K562 (cell line): Measurements from ENCODE around the gene UGT8. TPM values are rescaled to one million over a fixed set of nuclear protein-coding genes. Genes with fewer than 3 reads are reported as not detected.

Experiments
- ATAC-seq: fragments of 200-7000 bp; cut with Tn5 transposase; 3 replicates; pipeline ENCODE4 v1.9.1; 2020; ENCODE audit warnings: moderate library complexity
- BruUV-seq: library from RNA; stranded (reverse); fragments of 400-500 nt; replicated peaks from 2 replicates; lab custom pipeline; 2021; lab: Mats Ljungman, UMichigan
- CTCF ChIA-PET: fragments of 300-600 bp; formaldehyde crosslinking; extraction: SDS; loops from one replicate; lab custom pipeline; 2021; ENCODE audit warnings: low intra/inter-chr PET ratio; lab: Yijun Ruan, JAX
- POLR2A ChIA-PET: fragments of 300-600, 350-650 bp; sonication (Branson Sonifier 250); formaldehyde crosslinking; extraction: SDS; loops from one replicate; lab custom pipeline; 2021; ENCODE audit warnings: antibody characterized with exemption, inconsistent platforms; lab: Yijun Ruan, JAX
- DNase-seq, 4 experiments: peaks; one replicate each; pipeline versions ENCODE4 v3.0.0 to v3.0.0-alpha.2; 2011 to 2018; ENCODE audit warnings: low spot score in 3 of 4, mixed read lengths in 3 of 4; ENCODE audit errors: extremely low read depth in 1 of 4
- FAIRE-seq: peaks from 2 replicates; lab custom pipeline; 2011; peaks lifted over from hg19 to GRCh38; lab: Jason Lieb, UNC
- H2AFZ ChIP-seq: 2 replicates; pipeline ENCODE4 v1.6.0; 2011; ENCODE audit warnings: low read depth, low read length, control low read depth, inconsistent platforms
- H3K27ac ChIP-seq: fragments of 200-600 bp; 3 replicates; pipeline ENCODE4 v1.8.0; 2011; ENCODE audit warnings: low read depth, mild to moderate bottlenecking, control low read depth, inconsistent platforms, low read length, moderate library complexity, mixed read lengths; ENCODE audit errors: extremely low read depth
- H3K27me3 ChIP-seq, 2 experiments: fragments of 300-600 bp in 1 of 2; 2 replicates in 1 of 2; 3 replicates in 1 of 2; pipeline versions ENCODE4 v1.6.0 to v1.8.0; 2011; ENCODE audit warnings: inconsistent platforms in 2 of 2, low read length in 2 of 2, mild to moderate bottlenecking in 1 of 2, mixed read lengths in 1 of 2, moderate library complexity in 1 of 2; ENCODE audit not compliant: control insufficient read depth in 2 of 2, insufficient read depth in 2 of 2
- H3K36me3 ChIP-seq: fragments of 300-600 bp; 3 replicates; pipeline ENCODE4 v1.8.0; 2011; ENCODE audit warnings: mild to moderate bottlenecking, low read length, inconsistent platforms; ENCODE audit not compliant: control insufficient read depth, insufficient read depth
- H3K4me1 ChIP-seq, 2 experiments: fragments of 200-600 bp in 1 of 2; replicated peaks in 1 of 2; 2 replicates in 1 of 2; 3 replicates in 1 of 2; pipeline versions ENCODE4 v1.5.1 to v1.8.0; 2011; ENCODE audit warnings: inconsistent platforms in 2 of 2, low read length in 2 of 2, mild to moderate bottlenecking in 1 of 2, mixed read lengths in 1 of 2, moderate library complexity in 1 of 2; ENCODE audit not compliant: control insufficient read depth in 2 of 2, insufficient read depth in 2 of 2
- H3K4me2 ChIP-seq: 2 replicates; pipeline ENCODE4 v1.6.1; 2011; ENCODE audit warnings: low read length, control low read depth, inconsistent platforms, mixed read lengths; ENCODE audit not compliant: insufficient read depth
- H3K4me3 ChIP-seq: fragments of 200-600 bp; sonication (generic), shearing (Covaris generic); 2 replicates; pipeline ENCODE4 v1.5.1; 2016; ENCODE audit warnings: control low read depth, inconsistent platforms
- H3K79me2 ChIP-seq: fragments of 200-600 bp; 3 replicates; pipeline ENCODE4 v1.8.0; 2011; ENCODE audit warnings: low read length, inconsistent platforms; ENCODE audit not compliant: control insufficient read depth, insufficient read depth
- H3K9ac ChIP-seq, 2 experiments: 2 replicates each; pipeline versions ENCODE4 v1.6.0 to v1.6.1; 2011; ENCODE audit warnings: low read depth in 2 of 2, low read length in 2 of 2, control low read depth in 1 of 2, inconsistent platforms in 1 of 2, mild to moderate bottlenecking in 1 of 2, mixed read lengths in 1 of 2; ENCODE audit not compliant: insufficient read depth in 1 of 2
- H3K9me1 ChIP-seq: one replicate; pipeline ENCODE4 v1.6.0; 2011; ENCODE audit warnings: inconsistent platforms, mild to moderate bottlenecking, low read length, moderate library complexity; ENCODE audit not compliant: control insufficient read depth, insufficient read depth
- H3K9me3 ChIP-seq: replicated peaks from 2 replicates; pipeline ENCODE4 v1.5.1; 2011; ENCODE audit warnings: low read depth, low read length, inconsistent platforms; ENCODE audit not compliant: control insufficient read depth, insufficient read depth
- H4K20me1 ChIP-seq: replicated peaks from 2 replicates; pipeline ENCODE4 v1.6.1; 2011; ENCODE audit warnings: low read length, inconsistent platforms, mixed read lengths; ENCODE audit not compliant: control insufficient read depth, insufficient read depth
- E2F1 ChIP-seq: sonication (generic); formaldehyde crosslinking; IDR thresholded peaks from 2 replicates; pipeline ENCODE4 v1.8.1; 2023; ENCODE audit warnings: mild to moderate bottlenecking, missing genetic modification reagents, moderate library complexity
- ETV5 ChIP-seq: sonication (generic); formaldehyde crosslinking; IDR thresholded peaks from 2 replicates; pipeline ENCODE4 v1.4.0; 2020; ENCODE audit warnings: low read depth, mild to moderate bottlenecking, missing genetic modification reagents
- GTF3C2 ChIP-seq: IDR thresholded peaks from 3 replicates; pipeline ENCODE4 v1.6.1; 2011; ENCODE audit warnings: borderline replicate concordance, mild to moderate bottlenecking, moderate library complexity; ENCODE audit not compliant: insufficient read length; ENCODE audit errors: extremely low read depth
- HDAC6 ChIP-seq: IDR thresholded peaks from 2 replicates; pipeline ENCODE4 v1.6.1; 2012; ENCODE audit warnings: low read depth, mild to moderate bottlenecking, control low read depth, inconsistent platforms, low read length, moderate library complexity
- HNRNPH1 ChIP-seq: fragments of 200-400 bp; formaldehyde crosslinking; optimal IDR thresholded peaks from 2 replicates; pipeline ENCODE3; 2017; ENCODE audit warnings: low read depth, mild to moderate bottlenecking, low read length, moderate library complexity
- IRF1 ChIP-seq: sonication (generic); formaldehyde crosslinking; IDR thresholded peaks from 2 replicates; pipeline ENCODE4 v1.8.0; 2022; ENCODE audit warnings: missing genetic modification reagents, mild to moderate bottlenecking, borderline replicate concordance
- MEF2A ChIP-seq: IDR thresholded peaks from 2 replicates; pipeline ENCODE4 v1.6.1; 2011; ENCODE audit warnings: low read depth, mild to moderate bottlenecking, low read length, moderate library complexity; ENCODE audit not compliant: control insufficient read depth
- NR3C1 ChIP-seq: sonication (generic); formaldehyde crosslinking; IDR thresholded peaks from 2 replicates; pipeline ENCODE4 v1.8.1; 2022; ENCODE audit warnings: missing genetic modification reagents
- RBM15 ChIP-seq: fragments of 200-400 bp; formaldehyde crosslinking; IDR thresholded peaks from 2 replicates; pipeline ENCODE4 v1.6.1; 2018; ENCODE audit warnings: mild to moderate bottlenecking, low read length, moderate library complexity; ENCODE audit not compliant: insufficient read depth
- SIN3A ChIP-seq, 2 experiments: fragments of 150-350 bp in 1 of 2; IDR thresholded peaks; 2 replicates each; pipeline ENCODE4 v1.6.1; 2011 to 2016; ENCODE audit warnings: borderline replicate concordance in 2 of 2, low read depth in 2 of 2, low read length in 2 of 2, mild to moderate bottlenecking in 2 of 2, moderate library complexity in 2 of 2; ENCODE audit not compliant: control insufficient read depth in 1 of 2
- SOX6 ChIP-seq: fragments of 450-650 bp; IDR thresholded peaks from 2 replicates; pipeline ENCODE4 v1.6.1; 2014; ENCODE audit warnings: mild to moderate bottlenecking
- ZNF121 ChIP-seq: sonication (generic); formaldehyde crosslinking; conservative IDR thresholded peaks from 2 replicates; pipeline ENCODE4 v1.8.0; 2022; ENCODE audit warnings: missing genetic modification reagents
- ZSCAN29 ChIP-seq: fragments of 450-650 bp; IDR thresholded peaks from 2 replicates; pipeline ENCODE4 v1.6.1; 2017
- WGBS: fragments of 100-300 bp; shearing (Covaris generic); methylation state at CpG from one replicate; pipeline ENCODE4 v1.1.6; 2016; ENCODE audit warnings: low coverage, mixed read lengths; ENCODE audit not compliant: insufficient coverage; ENCODE audit errors: missing lambda C conversion rate; 5-methylcytosine and 5-hydroxymethylcytosine counted together
- in situ Hi-C: fragments of 300-500 bp; cut with MboI; formaldehyde crosslinking; loops from 4 replicates; pipeline ENCODE4 v1.15.0; 2018; ENCODE audit warnings: inconsistent platforms, mixed read lengths
- intact Hi-C: fragments of 100-400 bp; cut with micrococcal nuclease; formaldehyde crosslinking; loops from 2 replicates; pipeline ENCODE4 v1.14.2; 2022
- polyA plus RNA-seq, 8 experiments: library from polyadenylated mRNA; depleted of rRNA in 4 of 8; stranded (reverse) in 5 of 8; unstranded in 3 of 8; fragments of >200 nt; fragmentation: Nextera tagmentation in 2 of 8; fragmentation: Illumina TruSeq in 1 of 8; extraction: Ambion mirVana in 2 of 8; extraction: Trizol in 1 of 8; gene quantifications; 2 replicates each; pipeline versions ENCODE4 v1.2.1 to v1.2.3, GENCODE V29; 2011 to 2014; ENCODE audit warnings: inconsistent platforms in 1 of 8, missing spikeins in 1 of 8
- total RNA-seq, 7 experiments: library from RNA; depleted of rRNA in 6 of 7; stranded (reverse); fragments of >200 nt in 6 of 7; fragmentation: Illumina TruSeq in 2 of 7; extraction: Trizol in 2 of 7; gene quantifications; 2 replicates each; pipeline versions ENCODE4 v1.2.1 to v1.2.3, GENCODE V29; 2011 to 2021; ENCODE audit warnings: low replicate concordance in 1 of 7

The UGT8 gene
- total and polyA plus RNA-seq, 9 of the 15 experiments (the other 6 are each of a cell fraction or from before 2014, with no cell fraction given): 3.0 to 10.7 (median 6.0) TPM

GRCh38 chr4:114663083-114663482 is 64.5 kb downstream of the UGT8 start:
- DNase-seq (no peak), FAIRE-seq (no peak), ATAC-seq (no peak)
- H3K4me1 ChIP-seq: no peaks in the 10 kb centered on the region
- H3K79me2 ChIP-seq: no peaks in the 10 kb centered on the region
- ChIA-PET POLR2A (no interaction called here), CTCF (no interaction called here)
- in situ Hi-C loops (no loop called here), intact Hi-C loops (no loop called here)
- 0 out of 3 replicates have a peak, but pooled peaks cover 5% of the 10 kb centered on the region for H3K36me3 ChIP-seq
- no peaks in the 10 kb centered on the region for H4K20me1 ChIP-seq
- no peak for TF ChIP-seq ZNF121 (CRISPR knock-in tag)
- no peak for TF ChIP-seq RBM15
- TF ChIP-seq SIN3A (IDR thresholded peaks at IDR 0.05; ENCODE audit: borderline replicate concordance in 2 of 2, control insufficient read depth in 1 of 2, low read depth in 2 of 2, low read length in 2 of 2): no peak
- no peak for TF ChIP-seq ZSCAN29
- TF ChIP-seq NR3C1 (CRISPR knock-in tag): no peak
- no peak for TF ChIP-seq HDAC6
- TF ChIP-seq SOX6: no peak
- TF ChIP-seq IRF1 (CRISPR knock-in tag): no peak
- no peak for TF ChIP-seq E2F1 (CRISPR knock-in tag)
- no peak for TF ChIP-seq GTF3C2
- no peak for TF ChIP-seq MEF2A
- no peak for TF ChIP-seq HNRNPH1
- no peak for TF ChIP-seq ETV5
- H3K9ac ChIP-seq: no peak overlapping the region
- H3K9me3 ChIP-seq: no peaks in the 10 kb centered on the region
- H3K27ac ChIP-seq: no peak overlapping the region
- WGBS: 30% methylated on average over 5 of the region's 5 CpGs
- H2AFZ ChIP-seq: no peak overlapping the region
- BruUV-seq: no TSS peak
- no peaks in the 10 kb centered on the region for H3K9me1 ChIP-seq
- no peak overlapping the region for H3K4me2 ChIP-seq
- H3K27me3 ChIP-seq: no peaks in the 10 kb centered on the region
- no peak overlapping the region for H3K4me3 ChIP-seq
